Measurements from ENCODE around the gene SLC25A1. TPM values are rescaled to one million over a fixed set of nuclear protein-coding genes. Genes with fewer than 3 reads are reported as not detected.

The SLC25A1 gene
- total RNA-seq, 2 donors from 2014 or later: 111 to 119 TPM

GRCh38 chr22:19196841-19197612 lies 18.5 kb upstream of the SLC25A1 start:
- Histone ChIP-seq H3K27me3 (ENCODE audit: control insufficient read depth, insufficient read depth, low read length, poor library complexity, severe bottlenecking) (no peaks in the 10 kb centered on the region), H3K36me3 (ENCODE audit: control insufficient read depth, insufficient read depth, low read length) (no peaks in the 10 kb centered on the region), H3K9me3 (ENCODE audit: control insufficient read depth, low read length) (no peaks in the 10 kb centered on the region), H3K9ac (ENCODE audit: extremely low read depth, low read length, poor library complexity, severe bottlenecking) (no peak overlapping the region), H3K4me3 (ENCODE audit: low read length) (no peak overlapping the region), H3K4me1 (ENCODE audit: control insufficient read depth, insufficient read depth, low read length) (no peaks in the 10 kb centered on the region), H3K27ac (ENCODE audit: low read depth, low read length) (no peak overlapping the region)
- peaks cover 28% of the 10 kb centered on the region for H3K36me3 Mint-ChIP-seq (ENCODE audit: low read depth)
- no peaks in the 10 kb centered on the region for H3K4me1 Mint-ChIP-seq
- no peaks in the 10 kb centered on the region for H3K9me3 Mint-ChIP-seq
- no peak for TF ChIP-seq CTCF (conservative IDR thresholded peaks at IDR 0.05)
- H3K27me3 Mint-ChIP-seq (ENCODE audit: insufficient read depth): no peaks in the 10 kb centered on the region
- peak overlapping the region; percentile 7 for H3K27ac Mint-ChIP-seq
- H3K4me3 Mint-ChIP-seq: no peak overlapping the region
- no peak for DNase-seq
- WGBS, 2 experiments (ENCODE audit: insufficient coverage in 1 of 2, insufficient read length in 1 of 2): 86 to 95% methylated on average over 7 to 11 of the region's 11 CpGs

- no peak overlapping the region for H3K27ac ChIP-seq (ENCODE audit: low read depth, low read length)
- DNase-seq: no peak
- H3K9me3 Mint-ChIP-seq: no peaks in the 10 kb centered on the region
- H3K9ac ChIP-seq (ENCODE audit: extremely low read depth, low read length, poor library complexity, severe bottlenecking): no peak overlapping the region
- H3K36me3 Mint-ChIP-seq (ENCODE audit: low read depth): peaks cover 31% of the 10 kb centered on the region
- no peak overlapping the region for H3K4me3 ChIP-seq (ENCODE audit: low read length)
- H3K4me3 Mint-ChIP-seq: no peak overlapping the region
- no peaks in the 10 kb centered on the region for H3K4me1 ChIP-seq (ENCODE audit: control insufficient read depth, insufficient read depth, low read length)
- H3K4me1 Mint-ChIP-seq: no peaks in the 10 kb centered on the region
- no peaks in the 10 kb centered on the region for H3K9me3 ChIP-seq (ENCODE audit: control insufficient read depth, low read length)
- H3K27ac Mint-ChIP-seq: no peak overlapping the region
- no peak for TF ChIP-seq CTCF (conservative IDR thresholded peaks at IDR 0.05)
- whole genome bisulfite sequencing, 2 experiments (ENCODE audit: insufficient coverage in 1 of 2, insufficient read length in 1 of 2): 94 to 97% methylated on average over 20 to 23 of the region's 23 CpGs
- no peaks in the 10 kb centered on the region for H3K27me3 ChIP-seq (ENCODE audit: control insufficient read depth, insufficient read depth, low read length, poor library complexity, severe bottlenecking)
- no peaks in the 10 kb centered on the region for H3K36me3 ChIP-seq (ENCODE audit: control insufficient read depth, insufficient read depth, low read length)
- H3K27me3 Mint-ChIP-seq (ENCODE audit: insufficient read depth): no peaks in the 10 kb centered on the region
Measured at GRCh38 chr22:19195796-19196731, 17.5 kb upstream of the SLC25A1 start.

GRCh38 chr22:19194766-19195536 lies 16.4 kb upstream of the SLC25A1 start:
- Histone ChIP-seq H3K36me3 (ENCODE audit: control insufficient read depth, insufficient read depth, low read length) (no peaks in the 10 kb centered on the region), H3K9ac (ENCODE audit: extremely low read depth, low read length, poor library complexity, severe bottlenecking) (no peak overlapping the region), H3K27me3 (ENCODE audit: control insufficient read depth, insufficient read depth, low read length, poor library complexity, severe bottlenecking) (no peaks in the 10 kb centered on the region), H3K27ac (ENCODE audit: low read depth, low read length) (no peak overlapping the region), H3K4me3 (ENCODE audit: low read length) (no peak overlapping the region), H3K9me3 (ENCODE audit: control insufficient read depth, low read length) (no peaks in the 10 kb centered on the region), H3K4me1 (ENCODE audit: control insufficient read depth, insufficient read depth, low read length) (no peaks in the 10 kb centered on the region)
- Mint-ChIP-seq H3K4me3 (no peak overlapping the region), H3K36me3 (ENCODE audit: low read depth) (peaks cover 31% of the 10 kb centered on the region), H3K4me1 (no peaks in the 10 kb centered on the region), H3K27ac (no peak overlapping the region), H3K27me3 (ENCODE audit: insufficient read depth) (no peaks in the 10 kb centered on the region), H3K9me3 (no peaks in the 10 kb centered on the region)
- no peak for DNase-seq
- no peak for TF ChIP-seq CTCF (conservative IDR thresholded peaks at IDR 0.05)
- 91 to 95% methylated on average over 9 to 16 of the region's 16 CpGs for WGBS, 2 experiments (ENCODE audit: insufficient coverage in 1 of 2, insufficient read length in 1 of 2)
